HepG2 (cell line): ENCODE results near the gene MX2. TPM values are rescaled to one million over a fixed set of nuclear protein-coding genes. Genes with fewer than 3 reads are reported as not detected.

Experiments
- ATF6 ChIP-seq: sonication (generic); formaldehyde crosslinking; conservative IDR thresholded peaks from 2 replicates; pipeline ENCODE4 v1.4.0; 2020; ENCODE audit warnings: missing genetic modification reagents
- EP300 ChIP-seq, 3 experiments: sonication (generic) in 1 of 3; formaldehyde crosslinking in 1 of 3; IDR thresholded peaks; 2 replicates each; pipeline versions ENCODE4 v1.5.1 to v1.6.1; 2011 to 2020; ENCODE audit warnings: low read depth in 2 of 3, low read length in 2 of 3, borderline replicate concordance in 1 of 3, improper control_type of control experiment in 1 of 3, mild to moderate bottlenecking in 1 of 3, missing genetic modification reagents in 1 of 3, moderate library complexity in 1 of 3
- HDAC2 ChIP-seq: sonication (generic); formaldehyde crosslinking; IDR thresholded peaks from 2 replicates; pipeline ENCODE4 v1.4.0; 2020; ENCODE audit warnings: missing genetic modification reagents
- HOXA7 ChIP-seq: sonication (generic); formaldehyde crosslinking; IDR thresholded peaks from 2 replicates; pipeline ENCODE4 v1.8.1; 2022; ENCODE audit warnings: mild to moderate bottlenecking, missing genetic modification reagents, moderate library complexity
- JARID2 ChIP-seq: sonication (generic); formaldehyde crosslinking; IDR thresholded peaks from 2 replicates; pipeline ENCODE4 v1.8.1; 2023; ENCODE audit warnings: missing genetic modification reagents, inconsistent platforms; ENCODE audit not compliant: insufficient replicate concordance
- MED1 ChIP-seq: sonication (generic); formaldehyde crosslinking; IDR thresholded peaks from 2 replicates; pipeline ENCODE4 v1.4.0; 2020; ENCODE audit warnings: missing genetic modification reagents
- RARA ChIP-seq: IDR thresholded peaks from 2 replicates; pipeline ENCODE4 v1.6.1; 2016; ENCODE audit warnings: missing genetic modification reagents, missing compliant biosample characterization
- RCOR2 ChIP-seq: IDR thresholded peaks from 2 replicates; pipeline ENCODE4 v1.6.1; 2016; ENCODE audit warnings: missing biosample characterization, missing genetic modification reagents
- RFXANK ChIP-seq: IDR thresholded peaks from 2 replicates; pipeline ENCODE4 v1.6.1; 2016
- RXRA ChIP-seq: sonication (generic); formaldehyde crosslinking; IDR thresholded peaks from 2 replicates; pipeline ENCODE4 v1.5.1; 2020; ENCODE audit warnings: missing genetic modification reagents
- SAP130 ChIP-seq: IDR thresholded peaks from 2 replicates; pipeline ENCODE4 v1.6.1; 2016; ENCODE audit warnings: low read depth
- SIN3B ChIP-seq: fragments of 150-350 bp; IDR thresholded peaks from 2 replicates; pipeline ENCODE4 v1.6.1; 2014; ENCODE audit warnings: low read length
- SMYD3 ChIP-seq: sonication (generic); formaldehyde crosslinking; IDR thresholded peaks from 2 replicates; pipeline ENCODE4 v1.8.1; 2023; ENCODE audit warnings: mild to moderate bottlenecking, missing genetic modification reagents
- SNAI1 ChIP-seq: sonication (generic); formaldehyde crosslinking; IDR thresholded peaks from 2 replicates; pipeline ENCODE4 v1.5.0; 2020; ENCODE audit warnings: mild to moderate bottlenecking, missing genetic modification reagents, borderline replicate concordance
- ZKSCAN8 ChIP-seq: IDR thresholded peaks from 2 replicates; pipeline ENCODE4 v1.6.1; 2016; ENCODE audit warnings: borderline replicate concordance, missing genetic modification reagents, missing compliant biosample characterization
- ZNF326 ChIP-seq: sonication (generic); formaldehyde crosslinking; IDR thresholded peaks from 2 replicates; pipeline ENCODE4 v1.4.0; 2020; ENCODE audit warnings: missing genetic modification reagents, borderline replicate concordance
- ZNF563 ChIP-seq: sonication (generic); formaldehyde crosslinking; IDR thresholded peaks from 2 replicates; pipeline ENCODE4 v1.8.0; 2022; ENCODE audit warnings: mild to moderate bottlenecking, moderate library complexity, missing genetic modification reagents
- ZNF605 ChIP-seq: sonication (generic); formaldehyde crosslinking; IDR thresholded peaks from 2 replicates; pipeline ENCODE4 v1.8.0; 2022; ENCODE audit warnings: mild to moderate bottlenecking, missing genetic modification reagents
- ZNF674 ChIP-seq: sonication (generic); formaldehyde crosslinking; IDR thresholded peaks from 2 replicates; pipeline ENCODE4 v1.5.0; 2020; ENCODE audit warnings: low read depth, mild to moderate bottlenecking, missing genetic modification reagents
- ZNF879 ChIP-seq: sonication (generic); formaldehyde crosslinking; IDR thresholded peaks from 2 replicates; pipeline ENCODE4 v1.8.1; 2023; ENCODE audit warnings: missing genetic modification reagents
- polyA plus RNA-seq, 8 experiments: library from polyadenylated mRNA; depleted of rRNA in 3 of 8; stranded (reverse) in 7 of 8; unstranded in 1 of 8; fragments of >200 nt; fragmentation: Illumina TruSeq in 4 of 8; extraction: Trizol in 4 of 8; gene quantifications; 2 replicates each; pipeline versions ENCODE4 v1.2.1 to v1.2.3, GENCODE V29; 2011 to 2016; ENCODE audit warnings: low read depth in 4 of 8, missing spikeins in 1 of 8, mixed read lengths in 1 of 8; ENCODE audit not compliant: insufficient read depth in 1 of 8
- total RNA-seq, 5 experiments: library from RNA; depleted of rRNA; stranded (reverse); fragments of >200 nt; fragmentation: Illumina TruSeq; extraction: Trizol; gene quantifications; 2 replicates each; pipeline ENCODE4 v1.2.3, GENCODE V29; 2016; ENCODE audit warnings: low read depth in 1 of 5
- TF ChIP-seq, protein P1 (sequence below): sonication (generic); formaldehyde crosslinking; IDR thresholded peaks from 2 replicates; pipeline ENCODE4 v1.5.1; 2020; ENCODE audit warnings: missing genetic modification reagents, mild to moderate bottlenecking, borderline replicate concordance
- TF ChIP-seq, protein P2 (sequence below), 2 experiments: sonication (generic) in 1 of 2; formaldehyde crosslinking in 1 of 2; IDR thresholded peaks; 2 replicates each; pipeline versions ENCODE4 v1.6.1 to v1.9.0; 2014 to 2022; ENCODE audit warnings: antibody characterized with exemption in 1 of 2, borderline replicate concordance in 1 of 2, inconsistent platforms in 1 of 2, low read depth in 1 of 2, missing genetic modification reagents in 1 of 2

MX2 gene
- total and polyA plus RNA-seq, 2 of the 13 experiments (the other 11 are each of a cell fraction or from before 2014, with no cell fraction given): 24.0 to 35.7 TPM

DNA sequence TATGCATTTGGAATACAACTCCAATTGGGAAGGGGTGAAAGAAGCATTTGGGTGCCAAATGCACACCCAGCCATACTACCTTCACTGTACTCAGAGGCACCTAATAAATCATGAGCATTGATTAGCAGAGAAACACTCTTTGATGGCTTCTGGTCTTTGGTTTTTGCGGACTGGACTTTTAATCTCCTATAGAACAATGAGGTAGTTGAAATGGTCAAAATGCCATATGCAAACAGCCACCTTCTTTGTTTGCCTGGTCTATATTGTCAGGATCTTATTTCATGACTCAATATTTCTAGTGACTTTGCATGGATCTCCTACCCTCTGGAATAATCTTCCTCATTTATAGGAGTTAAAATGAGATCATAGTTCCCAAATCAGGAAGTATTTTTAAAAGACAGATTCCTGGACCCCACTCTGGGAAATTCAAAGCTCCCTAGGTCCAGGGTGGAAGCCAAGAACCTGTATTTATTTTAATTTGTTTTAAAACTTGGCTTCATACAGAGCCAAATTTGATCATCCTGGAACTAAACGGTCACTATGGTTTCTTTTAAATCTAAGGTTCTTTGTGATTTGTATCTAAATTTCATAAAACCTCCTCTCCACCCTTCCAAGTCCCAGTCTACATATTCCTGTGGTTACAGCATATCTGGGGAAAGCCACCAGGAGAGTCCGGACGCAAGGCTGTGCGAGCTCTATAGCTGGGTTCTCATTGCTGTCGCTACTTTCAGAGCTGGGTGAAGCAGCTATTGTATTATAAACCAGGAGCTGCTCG lies 36.5 kb upstream of the MX2 start (continued):
- TF ChIP-seq, protein P1, sequence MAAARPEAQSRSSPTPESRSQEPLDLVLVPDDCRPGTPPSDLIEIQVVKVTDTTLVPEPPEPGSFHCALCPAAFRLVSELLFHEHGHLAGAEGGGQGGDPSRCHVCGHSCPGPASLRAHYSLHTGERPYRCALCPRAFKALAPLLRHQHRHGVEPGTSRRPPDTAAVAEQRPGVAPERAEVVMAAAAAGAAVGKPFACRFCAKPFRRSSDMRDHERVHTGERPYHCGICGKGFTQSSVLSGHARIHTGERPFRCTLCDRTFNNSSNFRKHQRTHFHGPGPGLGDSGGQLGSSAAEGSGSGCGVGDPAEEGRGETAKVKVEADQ: no peak
- TF ChIP-seq RXRA (CRISPR knock-in tag): no peak
- peak in 1 of 2 experiments; percentile 41; a peak in 1 of 4 replicates for TF ChIP-seq EP300 (IDR thresholded peaks at IDR 0.05; ENCODE audit: low read depth in 2 of 2, low read length in 2 of 2)
- TF ChIP-seq EP300 (CRISPR knock-in tag; IDR thresholded peaks at IDR 0.05; ENCODE audit: borderline replicate concordance): 0 out of 2 replicates have a peak, but pooled peaks have one; percentile 16
- TF ChIP-seq RARA (CRISPR knock-in tag): no peak
- TF ChIP-seq, protein P2, sequence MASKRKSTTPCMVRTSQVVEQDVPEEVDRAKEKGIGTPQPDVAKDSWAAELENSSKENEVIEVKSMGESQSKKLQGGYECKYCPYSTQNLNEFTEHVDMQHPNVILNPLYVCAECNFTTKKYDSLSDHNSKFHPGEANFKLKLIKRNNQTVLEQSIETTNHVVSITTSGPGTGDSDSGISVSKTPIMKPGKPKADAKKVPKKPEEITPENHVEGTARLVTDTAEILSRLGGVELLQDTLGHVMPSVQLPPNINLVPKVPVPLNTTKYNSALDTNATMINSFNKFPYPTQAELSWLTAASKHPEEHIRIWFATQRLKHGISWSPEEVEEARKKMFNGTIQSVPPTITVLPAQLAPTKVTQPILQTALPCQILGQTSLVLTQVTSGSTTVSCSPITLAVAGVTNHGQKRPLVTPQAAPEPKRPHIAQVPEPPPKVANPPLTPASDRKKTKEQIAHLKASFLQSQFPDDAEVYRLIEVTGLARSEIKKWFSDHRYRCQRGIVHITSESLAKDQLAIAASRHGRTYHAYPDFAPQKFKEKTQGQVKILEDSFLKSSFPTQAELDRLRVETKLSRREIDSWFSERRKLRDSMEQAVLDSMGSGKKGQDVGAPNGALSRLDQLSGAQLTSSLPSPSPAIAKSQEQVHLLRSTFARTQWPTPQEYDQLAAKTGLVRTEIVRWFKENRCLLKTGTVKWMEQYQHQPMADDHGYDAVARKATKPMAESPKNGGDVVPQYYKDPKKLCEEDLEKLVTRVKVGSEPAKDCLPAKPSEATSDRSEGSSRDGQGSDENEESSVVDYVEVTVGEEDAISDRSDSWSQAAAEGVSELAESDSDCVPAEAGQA (IDR thresholded peaks at IDR 0.05; ENCODE audit: low read depth): no peak
- TF ChIP-seq, protein P2 (CRISPR knock-in tag; IDR thresholded peaks at IDR 0.05; ENCODE audit: borderline replicate concordance): no peak
- no peak for TF ChIP-seq RCOR2
- TF ChIP-seq HOXA7: no peak
- no peak for TF ChIP-seq ZNF563 (CRISPR knock-in tag)
- no peak for TF ChIP-seq JARID2
- TF ChIP-seq SMYD3 (CRISPR knock-in tag): no peak
- no peak for TF ChIP-seq MED1 (CRISPR knock-in tag)
- no peak for TF ChIP-seq SIN3B
- TF ChIP-seq ATF6 (CRISPR knock-in tag): no peak
- TF ChIP-seq HDAC2 (CRISPR knock-in tag): peak; percentile 16; the same call in 1 of the 2 replicates
- no peak for TF ChIP-seq ZNF879 (CRISPR knock-in tag)
- TF ChIP-seq ZNF674 (CRISPR knock-in tag): no peak
- TF ChIP-seq ZKSCAN8 (CRISPR knock-in tag): peak; percentile 22; the same call in 1 of the 2 replicates
- TF ChIP-seq ZNF605 (CRISPR knock-in tag): no peak
- no peak for TF ChIP-seq RFXANK (CRISPR knock-in tag)
- TF ChIP-seq SNAI1: no peak
- TF ChIP-seq SAP130 (CRISPR knock-in tag): peak; percentile 26; the same call in 1 of the 2 replicates
- TF ChIP-seq ZNF326 (CRISPR knock-in tag): no peak
